ENCODE data around the gene RXFP4. TPM values are rescaled to one million over a fixed set of nuclear protein-coding genes. Genes with fewer than 3 reads are reported as not detected.

RXFP4 gene
- polyA plus RNA-seq, 1 donor (not counting 4 experiments of a cell fraction or from before 2014, with no cell fraction given), result not detected

DNA sequence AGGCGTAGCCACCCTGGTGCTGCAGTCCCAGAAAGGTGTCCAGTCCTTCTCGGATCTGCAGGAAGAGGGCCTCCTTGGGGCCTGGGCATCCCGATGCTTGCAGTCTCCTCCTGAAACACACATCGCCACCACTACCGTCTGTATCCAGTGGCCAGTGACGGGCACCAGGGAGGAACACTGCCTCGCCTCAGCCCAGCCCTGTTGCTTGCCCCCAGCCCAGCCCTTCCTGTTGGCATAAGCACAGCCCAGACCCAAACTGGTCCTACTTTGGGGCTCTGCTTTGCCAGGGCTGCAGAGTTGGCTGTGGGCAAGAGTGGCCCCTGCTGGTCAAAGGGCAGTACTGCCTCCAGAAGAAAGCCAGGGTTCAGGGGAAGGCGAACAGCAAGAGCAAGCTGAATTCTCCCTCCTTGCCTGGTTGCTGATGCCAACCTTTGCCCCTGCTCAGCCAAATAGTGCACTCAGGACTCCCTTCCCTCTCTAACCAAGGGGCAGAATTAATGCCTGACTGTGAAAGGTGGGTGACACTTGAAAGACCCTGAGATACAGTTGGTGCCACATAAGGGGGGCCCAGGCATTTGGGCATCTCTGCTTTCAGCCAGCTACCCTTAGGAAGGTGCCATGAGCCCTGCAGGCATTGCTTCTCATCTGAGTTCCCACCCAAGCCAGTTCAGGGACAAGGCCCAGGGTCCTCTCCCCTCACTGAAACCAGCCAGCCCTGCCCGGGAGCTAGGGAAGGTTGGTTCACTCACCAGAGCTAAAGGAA lies 48.0 kb downstream of the RXFP4 start:
- no peaks in the 10 kb centered on the region for H3K27me3 ChIP-seq (ENCODE audit: control insufficient read depth, extremely low read depth, insufficient read depth, low read length)
- H3K9me1 ChIP-seq (ENCODE audit: control insufficient read depth, extremely low read depth, insufficient read depth, low read length), result no peaks in the 10 kb centered on the region
- H3K9me3 ChIP-seq (ENCODE audit: control insufficient read depth, low read depth, low read length), result no peaks in the 10 kb centered on the region
- no peaks in the 10 kb centered on the region for H4K20me1 ChIP-seq (ENCODE audit: control insufficient read depth, extremely low read depth, insufficient read depth, low read length)
- no peaks in the 10 kb centered on the region for H3K79me2 ChIP-seq (ENCODE audit: control insufficient read depth, insufficient read depth, low read length)
- FAIRE-seq, result peak; percentile 65
- H3K4me3 ChIP-seq (ENCODE audit: control insufficient read depth in 2 of 3, extremely low read depth in 1 of 3, insufficient read depth in 2 of 3, low read depth in 1 of 3, low read length in 3 of 3), result no peak overlapping the region
- no peak overlapping the region for H3K4me2 ChIP-seq (ENCODE audit: control insufficient read depth, extremely low read depth, insufficient read depth, low read depth, low read length)
- H3K27ac ChIP-seq (ENCODE audit: control insufficient read depth, insufficient read depth, low read length), result no peak overlapping the region
- no peak for DNase-seq (ENCODE audit: low read depth, low spot score)
- H2AFZ ChIP-seq (ENCODE audit: control insufficient read depth, low read length), result peak overlapping the region; percentile 28
- no peak overlapping the region for H3K9ac ChIP-seq (ENCODE audit: control insufficient read depth, extremely low read depth, insufficient read depth, low read length)
- H3K36me3 ChIP-seq (ENCODE audit: control insufficient read depth in 2 of 2, extremely low read depth in 1 of 2, insufficient read depth in 2 of 2, low read length in 2 of 2), result no peaks in the 10 kb centered on the region
- dilution Hi-C loops (cut with MboI; ENCODE audit: extremely low pct_ligation_motif_present, low sequenced_read_pairs), result no loop called here
- TF ChIP-seq, protein P1, sequence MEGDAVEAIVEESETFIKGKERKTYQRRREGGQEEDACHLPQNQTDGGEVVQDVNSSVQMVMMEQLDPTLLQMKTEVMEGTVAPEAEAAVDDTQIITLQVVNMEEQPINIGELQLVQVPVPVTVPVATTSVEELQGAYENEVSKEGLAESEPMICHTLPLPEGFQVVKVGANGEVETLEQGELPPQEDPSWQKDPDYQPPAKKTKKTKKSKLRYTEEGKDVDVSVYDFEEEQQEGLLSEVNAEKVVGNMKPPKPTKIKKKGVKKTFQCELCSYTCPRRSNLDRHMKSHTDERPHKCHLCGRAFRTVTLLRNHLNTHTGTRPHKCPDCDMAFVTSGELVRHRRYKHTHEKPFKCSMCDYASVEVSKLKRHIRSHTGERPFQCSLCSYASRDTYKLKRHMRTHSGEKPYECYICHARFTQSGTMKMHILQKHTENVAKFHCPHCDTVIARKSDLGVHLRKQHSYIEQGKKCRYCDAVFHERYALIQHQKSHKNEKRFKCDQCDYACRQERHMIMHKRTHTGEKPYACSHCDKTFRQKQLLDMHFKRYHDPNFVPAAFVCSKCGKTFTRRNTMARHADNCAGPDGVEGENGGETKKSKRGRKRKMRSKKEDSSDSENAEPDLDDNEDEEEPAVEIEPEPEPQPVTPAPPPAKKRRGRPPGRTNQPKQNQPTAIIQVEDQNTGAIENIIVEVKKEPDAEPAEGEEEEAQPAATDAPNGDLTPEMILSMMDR (optimal IDR thresholded peaks at IDR 0.05 in 1 of 3, IDR thresholded peaks at IDR 0.05 in 1 of 3, conservative IDR thresholded peaks at IDR 0.05 in 1 of 3; ENCODE audit: extremely low read depth in 1 of 3, insufficient read depth in 2 of 3, low read length in 3 of 3), result peak; percentile 98
- no peak for TF ChIP-seq EZH2 (IDR thresholded peaks at IDR 0.05; ENCODE audit: low read length)
- peaks cover 3% of the 10 kb centered on the region for H3K4me1 ChIP-seq (ENCODE audit: control insufficient read depth, extremely low read depth, insufficient read depth, low read length)

DNA sequence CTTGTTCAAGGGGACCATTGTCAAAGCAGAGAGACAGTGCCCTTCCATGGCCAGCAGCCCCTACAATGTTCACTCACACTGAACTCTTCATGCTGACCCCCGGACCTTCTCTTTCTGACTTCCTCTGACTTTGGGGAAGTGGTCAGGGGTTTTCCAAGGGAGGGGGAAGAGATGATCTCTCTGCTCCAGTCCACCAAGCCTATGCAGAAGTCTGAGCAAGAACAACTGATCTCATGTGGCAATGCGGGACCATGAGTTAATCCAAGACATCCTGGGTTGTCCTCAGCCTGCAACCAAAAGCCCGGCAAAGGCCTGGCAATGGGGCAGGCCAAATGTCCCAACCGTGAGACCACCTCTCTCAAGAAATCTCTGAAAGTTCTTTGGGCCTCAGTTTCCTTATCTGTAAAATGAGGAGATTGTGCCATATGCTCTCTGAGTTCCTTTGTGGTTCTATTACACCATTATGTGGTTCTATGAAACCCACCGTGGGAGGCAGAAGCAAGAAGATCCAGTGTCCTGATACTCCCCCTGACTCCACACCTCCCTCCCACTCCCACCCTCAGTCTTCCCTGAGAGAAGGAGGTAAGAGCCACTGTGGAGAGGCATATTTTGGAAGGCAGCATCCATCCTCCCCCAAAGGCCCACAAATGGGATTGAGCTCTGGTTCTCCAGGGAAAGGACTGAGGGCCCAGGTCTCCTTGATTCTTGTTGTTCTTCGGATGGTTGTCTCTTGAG lies 48.7 kb downstream of the RXFP4 start:
- no peaks in the 10 kb centered on the region for H3K9me3 ChIP-seq (ENCODE audit: control insufficient read depth, low read depth, low read length)
- no peak overlapping the region for H3K4me2 ChIP-seq (ENCODE audit: control insufficient read depth, extremely low read depth, insufficient read depth, low read depth, low read length)
- H2AFZ ChIP-seq (ENCODE audit: control insufficient read depth, low read length), result no peak overlapping the region
- H3K4me3 ChIP-seq (ENCODE audit: control insufficient read depth in 2 of 3, extremely low read depth in 1 of 3, insufficient read depth in 2 of 3, low read depth in 1 of 3, low read length in 3 of 3), result no peak overlapping the region
- no peaks in the 10 kb centered on the region for H3K27me3 ChIP-seq (ENCODE audit: control insufficient read depth, extremely low read depth, insufficient read depth, low read length)
- dilution Hi-C loops (cut with MboI; ENCODE audit: extremely low pct_ligation_motif_present, low sequenced_read_pairs), result no loop called here
- H4K20me1 ChIP-seq (ENCODE audit: control insufficient read depth, extremely low read depth, insufficient read depth, low read length), result no peaks in the 10 kb centered on the region
- no peaks in the 10 kb centered on the region for H3K36me3 ChIP-seq (ENCODE audit: control insufficient read depth in 2 of 2, extremely low read depth in 1 of 2, insufficient read depth in 2 of 2, low read length in 2 of 2)
- H3K79me2 ChIP-seq (ENCODE audit: control insufficient read depth, insufficient read depth, low read length), result no peaks in the 10 kb centered on the region
- H3K4me1 ChIP-seq (ENCODE audit: control insufficient read depth, extremely low read depth, insufficient read depth, low read length), result peaks cover 3% of the 10 kb centered on the region
- no peaks in the 10 kb centered on the region for H3K9me1 ChIP-seq (ENCODE audit: control insufficient read depth, extremely low read depth, insufficient read depth, low read length)
- no peak overlapping the region for H3K9ac ChIP-seq (ENCODE audit: control insufficient read depth, extremely low read depth, insufficient read depth, low read length)
- no peak overlapping the region for H3K27ac ChIP-seq (ENCODE audit: control insufficient read depth, insufficient read depth, low read length)
- no peak for DNase-seq (ENCODE audit: low read depth, low spot score)
- TF ChIP-seq, protein P1 (optimal IDR thresholded peaks at IDR 0.05 in 1 of 3, IDR thresholded peaks at IDR 0.05 in 1 of 3, conservative IDR thresholded peaks at IDR 0.05 in 1 of 3; ENCODE audit: extremely low read depth in 1 of 3, insufficient read depth in 2 of 3, low read length in 3 of 3), result no peak
- no peak for TF ChIP-seq EZH2 (IDR thresholded peaks at IDR 0.05; ENCODE audit: low read length)
- FAIRE-seq, result no peak

Small RNA genes within 50 kb of the gene (small RNA-seq; reads per million reads assigned to genes)
- gene MIR6738 (ENCODE audit: insufficient read length in 3 of 3, low read depth in 3 of 3, low replicate concordance in 1 of 3) (0 reads per million in 3 experiments), gene RF00015 (ENCODE audit: insufficient read length in 3 of 3, low read depth in 3 of 3, low replicate concordance in 1 of 3) (0 reads per million in 3 experiments), gene SCARNA4 (ENCODE audit: insufficient read length in 3 of 3, low read depth in 3 of 3, low replicate concordance in 1 of 3) (0 reads per million in 3 experiments), gene SNORA80E (ENCODE audit: insufficient read length in 3 of 3, low read depth in 3 of 3, low replicate concordance in 1 of 3) (2.3 to 38.4 (median 5.1) reads per million in 3 experiments)

Other genes starting within 250 kb of the RXFP4 start
- gene GON4L, start 84.4 kb upstream of the RXFP4 start, polyA plus RNA-seq, result 16.7 to 18.8 TPM (median 18.1 TPM) in 3 replicates
- gene SYT11, start 82.1 kb upstream of the RXFP4 start, polyA plus RNA-seq, result 0.08 to 0.18 TPM (median 0.13 TPM) in 3 replicates
- gene RIT1, start 30.3 kb upstream of the RXFP4 start, polyA plus RNA-seq, result 27.1 to 33.5 TPM (median 28.7 TPM) in 3 replicates
- gene KHDC4, start 7.2 kb upstream of the RXFP4 start, polyA plus RNA-seq, result 31.6 to 61.0 TPM (median 51.3 TPM) in 3 replicates
- gene ARHGEF2, start 36.9 kb downstream of the RXFP4 start, polyA plus RNA-seq, result 27.8 to 39.2 TPM (median 38.7 TPM) in 3 replicates
- gene SSR2, start 79.3 kb downstream of the RXFP4 start, polyA plus RNA-seq, result 295 to 363 TPM (median 302 TPM) in 3 replicates
- gene UBQLN4, start 112.2 kb downstream of the RXFP4 start, polyA plus RNA-seq, result 34.8 to 42.7 TPM (median 35.8 TPM) in 3 replicates
- gene LAMTOR2, start 113.1 kb downstream of the RXFP4 start, polyA plus RNA-seq, result 67.5 to 98.0 TPM (median 96.0 TPM) in 3 replicates
- 93.4 to 159 TPM (median 106 TPM) in 3 replicates for gene RAB25, start 119.5 kb downstream of the RXFP4 start, polyA plus RNA-seq
- gene MEX3A, start 140.8 kb downstream of the RXFP4 start, polyA plus RNA-seq, result 1.1 to 2.0 TPM (median 1.5 TPM) in 3 replicates
- gene LMNA, start 173.1 kb downstream of the RXFP4 start, polyA plus RNA-seq, result 368 to 551 TPM (median 444 TPM) in 3 replicates
- 5.7 to 11.0 TPM (median 7.9 TPM) in 3 replicates for gene SEMA4A, start 211.9 kb downstream of the RXFP4 start, polyA plus RNA-seq

Data from keratinocyte (primary cell).